Rectal smooth muscle tissue (tissue), 1 donor: ENCODE measurements around the gene ETV6.
A peak's percentile ranks its signal among the peaks of the same experiment; 100 is the strongest.

Source experiments
- H3K27ac ChIP-seq: one replicate; pipeline ENCODE4 v1.7.0; 2013; ENCODE audit warnings: low read depth, low read length, inconsistent platforms
- H3K27me3 ChIP-seq: one replicate; pipeline ENCODE4 v1.7.0; 2013; ENCODE audit warnings: low read length; ENCODE audit not compliant: control insufficient read depth, insufficient read depth
- H3K36me3 ChIP-seq: one replicate; pipeline ENCODE4 v1.7.0; 2013; ENCODE audit warnings: low read length; ENCODE audit not compliant: control insufficient read depth, insufficient read depth
- H3K4me1 ChIP-seq: one replicate; pipeline ENCODE4 v1.7.0; 2013; ENCODE audit warnings: low read length; ENCODE audit not compliant: control insufficient read depth, insufficient read depth
- H3K4me3 ChIP-seq: one replicate; pipeline ENCODE4 v1.7.0; 2013; ENCODE audit warnings: low read length
- H3K9ac ChIP-seq: one replicate; pipeline ENCODE4 v1.7.0; 2013; ENCODE audit warnings: low read length

ETV6 gene

DNA sequence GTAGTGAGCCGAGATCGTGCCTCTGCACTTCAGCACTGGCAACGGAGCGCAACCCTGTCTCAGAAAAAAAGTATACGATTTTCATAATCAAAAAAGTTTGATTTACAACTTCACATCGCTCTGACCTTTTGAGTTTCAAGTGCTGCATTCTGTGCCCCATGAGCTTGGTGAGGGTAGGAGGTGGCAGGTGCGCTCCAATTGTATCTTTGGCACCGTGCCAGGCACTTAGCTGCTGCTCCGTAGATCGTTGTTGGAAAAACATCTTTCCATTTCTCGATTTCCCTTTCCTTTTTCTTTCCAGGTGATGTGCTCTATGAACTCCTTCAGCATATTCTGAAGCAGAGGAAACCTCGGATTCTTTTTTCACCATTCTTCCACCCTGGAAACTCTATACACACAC lies 203.7 kb downstream of the ETV6 start:
- no peak overlapping the region for H3K9ac ChIP-seq
- no peak overlapping the region for H3K27ac ChIP-seq
- H3K36me3 ChIP-seq, result peaks cover 4% of the 10 kb centered on the region
- no peaks in the 10 kb centered on the region for H3K4me1 ChIP-seq
- H3K27me3 ChIP-seq, result no peaks in the 10 kb centered on the region
- no peak overlapping the region for H3K4me3 ChIP-seq

GRCh38 chr12:11854011-11854499 lies 204.6 kb downstream of the ETV6 start:
- Histone ChIP-seq H3K27me3 (no peaks in the 10 kb centered on the region), H3K9ac (no peak overlapping the region), H3K27ac (no peak overlapping the region), H3K4me3 (no peak overlapping the region), H3K4me1 (no peaks in the 10 kb centered on the region), H3K36me3 (peaks cover 4% of the 10 kb centered on the region)

- Histone ChIP-seq H3K4me1 (no peaks in the 10 kb centered on the region), H3K27ac (no peak overlapping the region), H3K36me3 (peaks cover 4% of the 10 kb centered on the region), H3K9ac (no peak overlapping the region), H3K27me3 (no peaks in the 10 kb centered on the region), H3K4me3 (no peak overlapping the region)
Observed at GRCh38 chr12:11855983-11856374, 206.5 kb downstream of the ETV6 start.

DNA sequence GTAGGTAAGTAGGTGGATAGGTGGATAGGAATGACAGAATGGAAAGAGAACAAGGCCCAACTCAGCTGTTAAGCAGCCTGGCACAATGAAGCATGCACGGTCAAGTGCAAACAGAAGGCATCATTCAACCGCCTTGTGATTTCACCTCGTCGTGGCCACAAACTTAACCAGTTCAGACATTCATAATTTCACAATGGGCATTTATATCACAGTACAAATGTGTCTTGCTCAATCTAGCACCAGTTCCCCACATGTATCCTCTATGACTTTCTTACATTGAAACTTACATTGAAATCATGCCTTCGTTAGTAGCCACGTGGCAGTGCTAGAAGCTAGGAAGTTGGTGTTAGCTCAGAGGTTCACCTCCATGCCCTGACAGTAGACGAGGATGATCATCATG lies 207.5 kb downstream of the ETV6 start:
- Histone ChIP-seq H3K27me3 (no peaks in the 10 kb centered on the region), H3K4me1 (no peaks in the 10 kb centered on the region), H3K4me3 (no peak overlapping the region), H3K27ac (no peak overlapping the region), H3K36me3 (peaks cover 4% of the 10 kb centered on the region), H3K9ac (no peak overlapping the region)

DNA sequence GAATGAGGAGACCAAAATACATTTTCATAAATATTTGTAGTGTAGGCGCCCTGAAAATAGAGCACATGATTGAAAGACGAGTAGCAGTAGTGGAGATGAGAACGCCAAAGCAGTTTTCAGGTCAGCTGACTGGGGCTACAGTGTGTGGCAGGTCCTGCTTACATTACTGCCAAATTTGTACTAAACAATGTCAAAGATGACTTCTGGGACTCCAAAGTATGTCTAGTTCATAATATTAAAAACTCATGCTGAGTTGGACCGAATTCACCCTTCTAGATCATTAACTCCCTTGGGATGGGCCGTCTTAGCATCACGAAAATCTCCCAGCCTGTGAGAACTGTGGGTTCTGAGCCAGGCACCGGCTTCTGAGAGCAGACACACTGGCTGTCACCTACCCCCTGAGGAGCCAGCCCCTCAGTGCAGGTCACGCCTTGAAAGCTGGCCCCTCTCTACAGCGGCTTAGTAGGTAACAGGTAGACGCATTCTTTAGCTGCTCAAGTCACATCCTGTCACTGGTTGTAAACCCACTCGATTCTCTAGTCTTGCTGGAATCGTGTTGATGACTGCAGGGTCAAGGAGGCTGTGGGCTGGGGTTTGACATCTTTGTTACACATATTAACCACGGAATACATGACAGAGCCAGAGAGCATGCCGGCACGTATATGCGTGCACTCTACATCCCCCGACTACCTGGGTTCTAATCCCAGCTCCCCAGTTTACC lies 210.4 kb downstream of the ETV6 start:
- H3K4me1 ChIP-seq, result peaks cover 23% of the 10 kb centered on the region
- no peaks in the 10 kb centered on the region for H3K36me3 ChIP-seq

DNA sequence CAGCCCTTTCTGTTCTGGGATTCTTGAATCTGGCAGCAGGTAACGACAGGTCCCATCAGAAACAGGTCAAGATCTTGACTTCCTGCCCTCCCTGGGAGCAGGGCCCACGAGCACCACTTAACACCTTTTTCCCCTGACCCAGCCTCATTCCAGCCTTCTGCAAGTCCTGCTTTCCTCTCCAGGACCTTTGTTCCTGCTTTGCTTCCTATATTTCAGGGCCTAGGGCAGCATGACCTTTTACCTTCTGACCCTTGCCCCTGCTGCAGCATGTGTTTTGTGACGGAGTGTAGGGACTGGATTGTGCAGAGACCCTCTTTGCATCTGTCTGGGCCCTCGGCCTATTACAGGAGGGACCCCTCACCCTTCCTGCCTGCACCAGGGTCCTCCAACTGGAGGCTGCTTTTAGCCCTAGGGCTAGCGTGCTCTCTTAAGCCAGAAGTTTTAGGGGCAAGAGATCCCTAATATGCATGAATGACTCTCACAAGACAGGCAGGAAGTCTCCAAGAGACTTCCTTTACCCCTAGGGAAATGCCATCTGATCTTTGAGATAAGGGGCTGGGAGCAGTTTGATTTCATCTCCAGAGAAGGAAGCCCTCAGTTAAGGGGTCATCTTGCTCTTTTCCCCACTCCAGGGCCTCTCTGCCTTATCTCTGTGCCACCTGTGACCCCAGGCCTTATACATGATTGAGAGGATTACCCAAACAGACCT lies 211.8 kb downstream of the ETV6 start:
- peak overlapping the region; percentile 96 for H3K27ac ChIP-seq

More for the DNA sequence above, 210.4 kb downstream of the ETV6 start:
- peak overlapping the region; percentile 62 for H3K27ac ChIP-seq
- H3K27me3 ChIP-seq, result no peaks in the 10 kb centered on the region
- no peak overlapping the region for H3K4me3 ChIP-seq
- H3K9ac ChIP-seq, result no peak overlapping the region

DNA sequence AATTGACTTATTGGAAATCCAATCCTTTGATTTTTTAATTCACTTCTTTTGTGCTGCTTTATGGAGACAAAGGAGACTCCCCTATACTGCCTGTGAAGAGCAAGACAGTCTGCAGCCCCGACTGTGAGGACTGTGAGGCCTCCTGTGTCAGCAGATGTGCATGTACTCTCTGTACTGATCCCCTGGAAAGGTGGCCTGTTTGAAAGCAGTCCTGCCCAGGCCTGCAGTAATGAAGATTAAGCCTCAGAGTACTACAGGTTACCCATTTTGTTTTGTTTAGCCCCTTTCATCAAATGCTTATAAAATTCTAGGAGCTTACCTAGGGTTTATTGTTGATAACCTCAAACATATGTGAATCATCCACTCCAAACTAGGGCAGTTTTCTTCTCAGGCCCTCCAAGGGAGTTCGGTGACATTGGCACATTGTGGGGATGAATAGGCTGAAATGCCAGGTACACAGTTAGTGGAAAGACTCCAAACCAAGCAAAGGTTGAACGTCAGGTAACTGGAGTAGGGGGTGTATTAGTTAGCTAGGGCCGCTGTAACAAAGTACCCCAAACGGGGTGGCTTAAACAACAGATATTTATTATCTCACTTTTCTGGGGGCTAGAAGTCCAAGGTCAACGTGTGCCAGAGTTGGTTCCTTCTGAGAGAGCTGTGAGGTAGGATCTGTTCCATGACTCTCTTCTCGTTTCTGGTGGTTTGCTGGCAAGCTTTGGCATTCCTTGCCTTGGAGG lies 212.6 kb downstream of the ETV6 start:
- H3K4me1 ChIP-seq, result peaks cover 23% of the 10 kb centered on the region
- no peak overlapping the region for H3K4me3 ChIP-seq
- H3K9ac ChIP-seq, result no peak overlapping the region
- no peaks in the 10 kb centered on the region for H3K36me3 ChIP-seq
- no peaks in the 10 kb centered on the region for H3K27me3 ChIP-seq
- H3K27ac ChIP-seq, result peak overlapping the region; percentile 96

More for the DNA sequence above, 211.8 kb downstream of the ETV6 start:
- no peaks in the 10 kb centered on the region for H3K36me3 ChIP-seq
- peak overlapping the region; percentile 24 for H3K9ac ChIP-seq
- H3K4me1 ChIP-seq, result peaks cover 23% of the 10 kb centered on the region
- H3K4me3 ChIP-seq, result no peak overlapping the region
- H3K27me3 ChIP-seq, result no peaks in the 10 kb centered on the region

- no peak overlapping the region for H3K9ac ChIP-seq
- peaks cover 23% of the 10 kb centered on the region for H3K4me1 ChIP-seq
- peak overlapping the region; percentile 96 for H3K27ac ChIP-seq
- H3K36me3 ChIP-seq, result peaks cover under 1% of the 10 kb centered on the region
- H3K4me3 ChIP-seq, result no peak overlapping the region
- no peaks in the 10 kb centered on the region for H3K27me3 ChIP-seq
Observed at GRCh38 chr12:11862798-11863197, 213.3 kb downstream of the ETV6 start.

- Histone ChIP-seq H3K9ac (peak overlapping the region; percentile 22), H3K27ac (peak overlapping the region; percentile 96), H3K4me3 (peak overlapping the region; percentile 9), H3K36me3 (peaks cover 2% of the 10 kb centered on the region), H3K4me1 (peaks cover 23% of the 10 kb centered on the region), H3K27me3 (no peaks in the 10 kb centered on the region)
Observed at GRCh38 chr12:11863478-11863906, 214.0 kb downstream of the ETV6 start.

DNA sequence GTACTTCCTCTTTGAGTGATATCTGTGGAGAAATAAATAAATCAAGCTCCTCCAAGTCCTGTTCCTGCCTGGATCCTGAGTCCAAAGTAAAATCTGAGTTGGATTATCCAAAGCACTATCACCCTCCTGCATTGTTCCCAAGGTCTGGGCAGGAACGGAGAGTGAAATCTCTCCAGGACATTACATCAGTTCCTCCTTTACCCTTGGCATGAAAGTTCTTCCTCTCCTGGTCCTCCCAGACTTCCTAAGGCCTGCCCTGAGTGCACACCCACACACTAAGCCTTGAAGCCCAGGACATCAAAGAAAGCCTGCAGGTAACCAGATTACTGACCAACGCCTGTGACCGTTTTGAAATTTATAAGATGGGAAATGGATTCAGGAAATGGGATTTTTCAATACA lies 214.5 kb downstream of the ETV6 start:
- H3K4me1 ChIP-seq, result peaks cover 23% of the 10 kb centered on the region
- H3K27ac ChIP-seq, result peak overlapping the region; percentile 96
- peaks cover 2% of the 10 kb centered on the region for H3K36me3 ChIP-seq
- no peak overlapping the region for H3K4me3 ChIP-seq
- no peaks in the 10 kb centered on the region for H3K27me3 ChIP-seq
- no peak overlapping the region for H3K9ac ChIP-seq

DNA sequence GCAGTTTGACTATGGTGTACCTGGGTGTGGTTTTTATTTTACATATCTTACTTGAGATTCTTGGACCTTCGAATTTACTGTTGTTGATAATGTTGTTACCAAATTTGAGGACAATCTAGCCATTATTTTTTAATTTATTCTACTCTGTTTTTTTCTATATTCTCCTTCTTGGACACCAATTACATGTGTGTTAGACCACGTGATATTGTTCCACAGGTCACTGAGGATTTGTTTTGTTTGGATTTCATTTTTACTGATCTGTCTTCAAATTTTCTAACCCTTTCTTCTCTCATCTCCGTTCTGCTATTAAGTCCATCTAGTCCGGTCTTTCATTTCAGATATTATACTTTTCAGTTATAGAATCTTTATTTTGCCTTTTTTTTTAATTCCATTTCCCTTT lies 216.3 kb downstream of the ETV6 start:
- H3K36me3 ChIP-seq, result peaks cover 11% of the 10 kb centered on the region
- H3K9ac ChIP-seq, result no peak overlapping the region
- no peaks in the 10 kb centered on the region for H3K27me3 ChIP-seq
- peaks cover 23% of the 10 kb centered on the region for H3K4me1 ChIP-seq
- H3K4me3 ChIP-seq, result no peak overlapping the region
- no peak overlapping the region for H3K27ac ChIP-seq

DNA sequence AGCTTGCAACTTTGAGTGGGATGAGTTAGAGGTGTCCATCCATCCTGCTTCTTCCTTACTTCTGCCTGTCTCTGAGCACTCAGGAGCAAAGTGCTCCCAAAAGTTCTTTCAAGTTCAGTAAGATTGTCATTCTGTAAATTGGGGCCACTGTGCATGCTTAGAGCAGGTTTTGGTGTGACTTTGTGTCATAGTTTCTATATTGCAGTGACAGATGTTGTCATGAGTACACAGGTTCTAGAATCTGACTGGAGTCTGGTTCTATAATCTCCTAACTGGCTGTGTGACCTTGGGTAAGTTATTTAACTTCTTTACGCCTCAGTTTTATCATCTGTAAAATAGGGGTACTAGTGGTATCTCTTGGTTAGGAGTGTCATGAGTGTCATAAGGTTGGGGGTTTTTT lies 218.6 kb downstream of the ETV6 start:
- Histone ChIP-seq H3K9ac (no peak overlapping the region), H3K36me3 (peaks cover 11% of the 10 kb centered on the region), H3K27ac (no peak overlapping the region), H3K4me3 (no peak overlapping the region), H3K4me1 (peaks cover 14% of the 10 kb centered on the region), H3K27me3 (no peaks in the 10 kb centered on the region)
